Panc1 (cell line): ENCODE data around the gene SETD1A.

Source experiments
- POLR2AphosphoS5 ChIP-seq: IDR thresholded peaks from 2 replicates; pipeline ENCODE4 v1.6.1; 2012; ENCODE audit warnings: mild to moderate bottlenecking, low read depth, low read length, moderate library complexity
- SIN3A ChIP-seq: IDR thresholded peaks from 2 replicates; pipeline ENCODE4 v1.6.1; 2012; ENCODE audit warnings: low read depth, mild to moderate bottlenecking, low read length, moderate library complexity, borderline replicate concordance; ENCODE audit not compliant: insufficient read depth
- TF ChIP-seq, protein P1 (sequence below): fragments of 450-650 bp; IDR thresholded peaks from 2 replicates; pipeline ENCODE4 v1.5.1; 2017; ENCODE audit warnings: mild to moderate bottlenecking
- TF ChIP-seq, protein P2 (sequence below), 2 experiments: IDR thresholded peaks; 2 replicates each; pipeline ENCODE4 v1.6.1; 2011 to 2012; ENCODE audit warnings: low read depth in 2 of 2, control low read depth in 1 of 2, low read length in 1 of 2, mild to moderate bottlenecking in 1 of 2, moderate library complexity in 1 of 2; ENCODE audit not compliant: insufficient read depth in 1 of 2

DNA sequence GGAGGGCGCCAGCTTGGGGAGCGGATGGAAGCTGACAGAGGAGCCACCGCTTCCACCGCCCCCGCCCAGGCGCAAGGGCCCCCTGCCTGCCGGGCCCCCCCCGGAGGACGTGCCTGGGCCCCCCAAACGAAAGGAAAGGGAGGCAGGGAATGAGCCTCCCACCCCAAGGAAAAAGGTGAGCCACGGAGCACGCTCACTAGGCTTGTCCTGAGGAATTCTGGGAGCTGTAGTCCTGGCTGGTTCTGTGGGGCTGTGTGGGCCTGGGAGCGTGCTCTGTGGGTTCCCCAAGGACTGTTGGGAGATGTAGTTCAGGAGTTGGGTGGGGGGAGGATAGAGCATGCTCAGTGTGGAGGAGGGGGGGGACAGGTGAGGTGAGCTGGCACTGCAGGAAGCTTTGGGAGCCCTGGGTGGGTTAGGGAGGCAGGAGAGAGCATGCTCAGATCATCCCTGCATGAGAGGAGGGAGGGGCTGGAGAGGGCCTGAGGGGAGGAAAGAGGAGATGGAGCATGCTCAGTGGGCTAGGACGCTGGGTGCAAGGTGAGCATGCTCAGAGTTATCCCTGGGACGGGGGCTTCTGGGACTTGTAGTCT, 29.7 kb upstream of the SETD1A start:
- TF ChIP-seq, protein P1, sequence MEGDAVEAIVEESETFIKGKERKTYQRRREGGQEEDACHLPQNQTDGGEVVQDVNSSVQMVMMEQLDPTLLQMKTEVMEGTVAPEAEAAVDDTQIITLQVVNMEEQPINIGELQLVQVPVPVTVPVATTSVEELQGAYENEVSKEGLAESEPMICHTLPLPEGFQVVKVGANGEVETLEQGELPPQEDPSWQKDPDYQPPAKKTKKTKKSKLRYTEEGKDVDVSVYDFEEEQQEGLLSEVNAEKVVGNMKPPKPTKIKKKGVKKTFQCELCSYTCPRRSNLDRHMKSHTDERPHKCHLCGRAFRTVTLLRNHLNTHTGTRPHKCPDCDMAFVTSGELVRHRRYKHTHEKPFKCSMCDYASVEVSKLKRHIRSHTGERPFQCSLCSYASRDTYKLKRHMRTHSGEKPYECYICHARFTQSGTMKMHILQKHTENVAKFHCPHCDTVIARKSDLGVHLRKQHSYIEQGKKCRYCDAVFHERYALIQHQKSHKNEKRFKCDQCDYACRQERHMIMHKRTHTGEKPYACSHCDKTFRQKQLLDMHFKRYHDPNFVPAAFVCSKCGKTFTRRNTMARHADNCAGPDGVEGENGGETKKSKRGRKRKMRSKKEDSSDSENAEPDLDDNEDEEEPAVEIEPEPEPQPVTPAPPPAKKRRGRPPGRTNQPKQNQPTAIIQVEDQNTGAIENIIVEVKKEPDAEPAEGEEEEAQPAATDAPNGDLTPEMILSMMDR, result no peak
- TF ChIP-seq, protein P2, sequence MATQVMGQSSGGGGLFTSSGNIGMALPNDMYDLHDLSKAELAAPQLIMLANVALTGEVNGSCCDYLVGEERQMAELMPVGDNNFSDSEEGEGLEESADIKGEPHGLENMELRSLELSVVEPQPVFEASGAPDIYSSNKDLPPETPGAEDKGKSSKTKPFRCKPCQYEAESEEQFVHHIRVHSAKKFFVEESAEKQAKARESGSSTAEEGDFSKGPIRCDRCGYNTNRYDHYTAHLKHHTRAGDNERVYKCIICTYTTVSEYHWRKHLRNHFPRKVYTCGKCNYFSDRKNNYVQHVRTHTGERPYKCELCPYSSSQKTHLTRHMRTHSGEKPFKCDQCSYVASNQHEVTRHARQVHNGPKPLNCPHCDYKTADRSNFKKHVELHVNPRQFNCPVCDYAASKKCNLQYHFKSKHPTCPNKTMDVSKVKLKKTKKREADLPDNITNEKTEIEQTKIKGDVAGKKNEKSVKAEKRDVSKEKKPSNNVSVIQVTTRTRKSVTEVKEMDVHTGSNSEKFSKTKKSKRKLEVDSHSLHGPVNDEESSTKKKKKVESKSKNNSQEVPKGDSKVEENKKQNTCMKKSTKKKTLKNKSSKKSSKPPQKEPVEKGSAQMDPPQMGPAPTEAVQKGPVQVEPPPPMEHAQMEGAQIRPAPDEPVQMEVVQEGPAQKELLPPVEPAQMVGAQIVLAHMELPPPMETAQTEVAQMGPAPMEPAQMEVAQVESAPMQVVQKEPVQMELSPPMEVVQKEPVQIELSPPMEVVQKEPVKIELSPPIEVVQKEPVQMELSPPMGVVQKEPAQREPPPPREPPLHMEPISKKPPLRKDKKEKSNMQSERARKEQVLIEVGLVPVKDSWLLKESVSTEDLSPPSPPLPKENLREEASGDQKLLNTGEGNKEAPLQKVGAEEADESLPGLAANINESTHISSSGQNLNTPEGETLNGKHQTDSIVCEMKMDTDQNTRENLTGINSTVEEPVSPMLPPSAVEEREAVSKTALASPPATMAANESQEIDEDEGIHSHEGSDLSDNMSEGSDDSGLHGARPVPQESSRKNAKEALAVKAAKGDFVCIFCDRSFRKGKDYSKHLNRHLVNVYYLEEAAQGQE (IDR thresholded peaks at IDR 0.05; ENCODE audit: insufficient read depth in 1 of 2, low read depth in 2 of 2, low read length in 1 of 2), result no peak
- TF ChIP-seq POLR2AphosphoS5, result no peak
- TF ChIP-seq SIN3A, result no peak
